Ascending aorta (tissue), 2 donors: ENCODE results near the gene ABCC8. TPM values are rescaled to one million over a fixed set of nuclear protein-coding genes. Genes with fewer than 3 reads are reported as not detected.

Experiments used
- DNase-seq, 2 donors: peaks; one replicate each; pipeline ENCODE4 v3.0.0-alpha.2; 2019; ENCODE audit warnings: low spot score in 2 of 2
- H3K27ac ChIP-seq, 2 donors: fragments of 200-600 bp; sonication (generic); one replicate each; pipeline ENCODE4 v1.5.1; 2016 to 2017; ENCODE audit warnings: mild to moderate bottlenecking in 1 of 2
- H3K27me3 ChIP-seq: fragments of 200-600 bp; sonication (generic); one replicate; pipeline ENCODE4 v1.5.1; 2017
- H3K36me3 ChIP-seq, 2 donors: fragments of 200-600 bp; sonication (generic); one replicate each; pipeline ENCODE4 v1.5.1; 2016
- H3K4me1 ChIP-seq, 2 donors: fragments of 200-600 bp; sonication (generic); one replicate each; pipeline ENCODE4 v1.5.1; 2016 to 2017; ENCODE audit warnings: mild to moderate bottlenecking in 1 of 2
- H3K4me3 ChIP-seq, 2 donors: fragments of 200-600 bp; sonication (generic); one replicate each; pipeline ENCODE4 v1.5.1; 2016 to 2017; ENCODE audit warnings: mild to moderate bottlenecking in 1 of 2
- H3K9me3 ChIP-seq, 2 donors: fragments of 200-600 bp; sonication (generic); one replicate each; pipeline ENCODE4 v1.5.1; 2016
- CTCF ChIP-seq, 3 experiments: fragments of 200-600 bp in 2 of 3; fragments of 450-650 bp in 1 of 3; sonication (generic) in 2 of 3; IDR thresholded peaks; one replicate each; pipeline ENCODE4 v1.5.1; 2016 to 2019; ENCODE audit warnings: antibody characterized with exemption in 3 of 3, mild to moderate bottlenecking in 1 of 3, moderate library complexity in 1 of 3
- intact Hi-C: fragments of 100-400 bp; cut with DNase I; formaldehyde crosslinking; loops from one replicate; pipeline ENCODE4 v1.15.1; 2023
- total RNA-seq: library from RNA; depleted of rRNA; stranded (reverse); fragments of >200 nt; gene quantifications from one replicate; pipeline ENCODE4 v1.1.0, GENCODE V29; 2016

Gene ABCC8
- total RNA-seq, 1 donor from 2014 or later, result not detected

GRCh38 chr11:17387254-17387653 lies 89.4 kb downstream of the ABCC8 start:
- H3K27ac ChIP-seq, result peak overlapping the region in 1 of 2 donors; percentile 52
- H3K27me3 ChIP-seq, result no peaks in the 10 kb centered on the region
- no peak overlapping the region for H3K4me3 ChIP-seq
- peaks cover 7 to 8% of the 10 kb centered on the region in 2 donors for H3K4me1 ChIP-seq
- no peaks in the 10 kb centered on the region for H3K9me3 ChIP-seq
- no peak for DNase-seq
- intact Hi-C loops, result loop anchor here (5.0 to 10.0 kb wide), 2 partner anchors 180 to 588 kb away; partner anchors contain the start of gene PIK3C2A
- no peaks in the 10 kb centered on the region for H3K36me3 ChIP-seq
- no peak for TF ChIP-seq CTCF (IDR thresholded peaks at IDR 0.05)

- peak in 1 of 2 donors; percentile 84 for DNase-seq
Measured at GRCh38 chr11:17386331-17387084, 90.1 kb downstream of the ABCC8 start.

GRCh38 chr11:17385926-17386325 lies 90.7 kb downstream of the ABCC8 start:
- Histone ChIP-seq H3K27me3 (no peaks in the 10 kb centered on the region), H3K27ac (peak overlapping the region; percentile 73 to 76), H3K36me3 (no peaks in the 10 kb centered on the region), H3K4me1 (peaks cover 7 to 8% of the 10 kb centered on the region in 2 donors), H3K4me3 (peak overlapping the region in 1 of 2 donors; percentile 36), H3K9me3 (no peaks in the 10 kb centered on the region)
- intact Hi-C loops, result loop anchor here (1.0 to 10.0 kb wide), 3 partner anchors 32 to 589 kb away; partner anchors contain the start of gene PIK3C2A
- no peak for TF ChIP-seq CTCF (IDR thresholded peaks at IDR 0.05)
- no peak for DNase-seq

More at GRCh38 chr11:17386331-17387084, 90.1 kb downstream of the ABCC8 start:
- Histone ChIP-seq H3K27ac (peak overlapping the region; percentile 73 to 76), H3K4me3 (peak overlapping the region in 1 of 2 donors; percentile 36), H3K36me3 (no peaks in the 10 kb centered on the region), H3K4me1 (peaks cover 7 to 8% of the 10 kb centered on the region in 2 donors), H3K9me3 (no peaks in the 10 kb centered on the region), H3K27me3 (no peaks in the 10 kb centered on the region)
- peak; percentile 60 to 73 (median 70) for TF ChIP-seq CTCF (IDR thresholded peaks at IDR 0.05)
- intact Hi-C loops, result loop anchor here (1.0 to 10.0 kb wide), 3 partner anchors 32 to 588 kb away; partner anchors contain the start of gene PIK3C2A

- Histone ChIP-seq H3K4me1 (peaks cover 7 to 8% of the 10 kb centered on the region in 2 donors), H3K27ac (peak overlapping the region in 1 of 2 donors; percentile 73), H3K36me3 (no peaks in the 10 kb centered on the region), H3K4me3 (no peak overlapping the region), H3K27me3 (no peaks in the 10 kb centered on the region), H3K9me3 (no peaks in the 10 kb centered on the region)
- DNase-seq, result no peak
- intact Hi-C loops, result loop anchor here (5.0 to 10.0 kb wide), 2 partner anchors 178 to 589 kb away; partner anchors contain the start of gene PIK3C2A
- no peak for TF ChIP-seq CTCF (IDR thresholded peaks at IDR 0.05)
Measured at GRCh38 chr11:17385492-17385891, 91.2 kb downstream of the ABCC8 start.

GRCh38 chr11:17384002-17384511 lies 92.6 kb downstream of the ABCC8 start:
- Histone ChIP-seq H3K9me3 (no peaks in the 10 kb centered on the region), H3K36me3 (no peaks in the 10 kb centered on the region), H3K4me3 (no peak overlapping the region), H3K4me1 (peaks cover 7 to 8% of the 10 kb centered on the region in 2 donors), H3K27me3 (no peaks in the 10 kb centered on the region), H3K27ac (no peak overlapping the region)
- intact Hi-C loops, result loop anchor here (1.0 to 10.0 kb wide), 2 partner anchors 120 to 591 kb away; no protein-coding TSS in a partner anchor
- DNase-seq, result peak in 1 of 2 donors; percentile 88
- peak; percentile 87 to 96 (median 88) for TF ChIP-seq CTCF (IDR thresholded peaks at IDR 0.05)
